HG02870 (cell line): ENCODE results near the gene TTC9B.
"Not testable (repeated sequence)": the region's sequence is repeated elsewhere in the genome, so short reads cannot be mapped to it uniquely, and the experiment has no call there.

ENCODE experiments used
- ATAC-seq: cut with Tn5 transposase; IDR thresholded peaks from one replicate; pipeline ENCODE4 v1.9.1; 2021; ENCODE audit warnings: mild to moderate bottlenecking, moderate library complexity; ENCODE audit not compliant: unreplicated experiment

Gene TTC9B

GRCh38 chr19:40233811-40234389 lies 15.7 kb upstream of the TTC9B start:
- no peak for ATAC-seq

DNA sequence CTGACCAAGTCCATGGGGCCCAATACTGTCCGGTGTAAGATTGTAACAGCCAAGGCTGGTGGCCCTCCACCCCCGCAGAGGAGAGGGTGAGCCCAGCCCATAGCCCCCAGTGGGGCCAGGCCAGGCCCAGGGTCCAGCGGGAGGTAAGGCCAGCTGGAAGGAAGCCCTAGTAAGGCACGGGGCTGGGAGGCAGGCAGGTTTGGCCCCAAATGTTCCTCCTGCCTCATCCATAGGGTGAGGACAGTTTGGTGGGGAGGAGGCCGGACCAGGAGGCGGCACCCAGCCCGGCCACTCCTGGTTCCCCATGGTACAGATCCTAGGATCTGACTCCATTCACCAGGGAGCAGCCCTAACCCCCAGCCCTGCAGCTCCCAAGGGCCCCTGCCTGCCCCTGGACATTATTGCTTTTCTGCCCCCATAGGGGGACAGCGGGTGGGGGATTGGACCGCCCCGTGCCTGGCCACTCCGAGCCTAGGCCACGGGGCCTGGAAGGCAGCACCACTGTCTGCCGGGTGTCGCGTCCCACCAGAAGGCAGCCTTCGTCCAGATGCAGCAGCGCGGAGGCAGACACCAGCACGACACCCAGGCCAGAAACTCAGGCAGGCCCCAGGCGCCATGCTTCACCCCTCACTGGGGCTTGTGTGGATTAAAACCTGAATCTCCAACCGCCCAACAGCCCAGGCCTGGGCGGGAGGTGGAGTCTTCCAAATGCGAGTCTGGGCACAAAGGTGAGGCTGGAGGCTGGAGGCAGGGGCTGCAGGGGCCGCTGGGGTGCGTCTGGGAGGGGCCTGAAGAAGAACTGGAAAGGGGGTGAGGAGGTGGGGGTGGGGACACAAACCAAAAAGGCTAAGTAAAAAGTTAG lies 15.0 kb upstream of the TTC9B start:
- ATAC-seq, result no peak

DNA sequence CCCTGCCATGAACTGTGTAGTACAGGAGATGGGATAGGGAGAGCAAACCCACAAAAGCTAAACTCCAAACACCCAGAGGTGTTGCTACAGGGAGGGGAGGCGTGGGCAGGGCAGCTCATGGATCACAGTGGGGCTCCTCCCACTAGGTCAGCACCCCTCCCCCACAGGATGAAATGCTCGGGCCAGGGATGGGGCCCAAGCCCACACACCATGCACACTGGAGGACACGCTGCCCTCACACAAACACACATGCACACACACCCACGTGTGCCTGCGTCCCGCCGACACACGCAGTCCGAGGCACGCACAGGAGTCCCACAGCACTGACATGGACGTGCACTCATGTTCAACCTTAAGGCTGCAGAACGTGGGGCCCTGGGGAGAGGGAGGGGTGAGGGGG lies 14.3 kb upstream of the TTC9B start:
- ATAC-seq, result no peak

- no peak for ATAC-seq
Measured at GRCh38 chr19:40231544-40232424, 13.6 kb upstream of the TTC9B start.

DNA sequence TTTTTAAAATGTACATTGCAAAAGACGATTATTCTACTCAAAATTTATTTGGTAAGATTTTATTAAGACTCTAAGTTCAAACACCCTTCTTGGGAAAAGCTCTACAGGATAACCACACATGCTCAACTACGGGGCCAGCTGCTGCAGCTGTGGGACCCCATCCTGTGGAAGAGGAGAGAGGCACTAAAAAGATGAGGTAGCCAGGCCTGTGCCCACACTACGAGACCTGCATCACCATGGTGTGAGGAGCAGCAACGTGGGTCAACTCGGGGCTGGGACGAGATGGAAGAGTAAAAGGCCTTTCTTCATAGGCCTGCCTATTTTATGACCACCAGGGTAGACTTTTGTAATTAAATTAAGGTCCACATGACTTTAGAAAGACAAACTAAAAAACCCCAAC lies 12.9 kb upstream of the TTC9B start:
- ATAC-seq, result no peak

DNA sequence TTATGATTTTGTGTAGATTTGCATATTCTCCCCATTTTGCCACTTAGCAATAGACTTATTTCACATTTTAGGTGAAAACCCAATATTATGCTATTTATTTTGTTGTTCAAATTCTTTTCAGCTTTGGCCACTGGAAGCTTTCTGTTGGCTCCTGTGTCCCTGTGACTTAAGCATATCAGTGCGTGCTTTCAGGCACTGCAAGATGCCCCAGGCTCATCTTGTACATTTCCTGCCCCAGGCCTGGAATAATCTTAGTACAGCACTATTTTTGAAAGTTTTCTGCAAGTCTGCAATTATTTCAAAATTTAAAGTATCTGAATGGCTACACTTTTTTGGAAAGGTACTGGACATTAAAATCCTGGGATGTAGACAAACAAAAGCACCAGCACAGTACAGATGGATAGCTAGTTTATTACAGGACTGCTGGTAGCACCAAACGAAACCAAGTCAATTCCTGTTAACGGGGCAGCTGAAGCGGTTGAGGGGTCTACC lies 11.8 kb upstream of the TTC9B start:
- ATAC-seq, result no peak

DNA sequence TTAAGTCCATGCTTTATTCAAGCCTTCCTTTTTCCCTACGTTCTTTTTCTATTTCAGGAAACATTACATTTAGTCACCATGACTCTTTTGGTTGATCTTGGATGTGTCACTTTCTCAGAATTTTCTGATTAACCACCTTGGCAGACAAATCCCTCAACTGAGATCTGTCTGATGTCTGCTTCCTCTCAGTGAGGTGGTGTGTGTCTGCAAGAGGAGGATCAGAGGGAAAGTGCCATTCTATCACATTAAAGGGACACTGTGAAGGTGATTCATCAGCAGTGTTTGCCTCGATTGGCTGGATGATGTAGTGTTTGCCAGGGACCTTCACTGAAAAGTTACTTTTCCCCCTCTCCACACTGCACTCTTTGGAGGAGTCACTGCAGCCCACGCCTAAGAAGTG lies 11.3 kb upstream of the TTC9B start:
- ATAC-seq, result no peak

DNA sequence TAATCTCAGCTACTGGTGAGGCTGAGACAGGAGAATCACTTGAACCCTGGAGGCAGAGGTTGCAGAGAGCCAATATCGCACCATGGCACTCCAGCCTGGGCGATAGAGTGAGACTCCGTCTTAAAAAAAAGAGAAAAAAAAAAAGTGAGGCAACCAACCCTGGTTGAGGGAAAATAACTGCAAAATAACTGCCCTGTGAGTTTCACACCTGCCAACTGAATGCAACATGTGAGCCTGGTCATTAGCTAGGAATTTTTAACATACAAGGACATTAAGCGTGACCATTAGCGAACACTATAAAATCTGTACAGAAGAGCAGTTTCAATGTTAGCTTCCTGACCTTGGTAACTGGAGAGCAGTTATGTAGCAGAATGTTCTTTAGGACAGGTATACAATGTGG lies 10.7 kb upstream of the TTC9B start:
- no peak for ATAC-seq

GRCh38 chr19:40228346-40228745 lies 10.2 kb upstream of the TTC9B start:
- ATAC-seq, result no peak

- ATAC-seq, result no peak
Measured at GRCh38 chr19:40225440-40226305, 7.5 kb upstream of the TTC9B start.

DNA sequence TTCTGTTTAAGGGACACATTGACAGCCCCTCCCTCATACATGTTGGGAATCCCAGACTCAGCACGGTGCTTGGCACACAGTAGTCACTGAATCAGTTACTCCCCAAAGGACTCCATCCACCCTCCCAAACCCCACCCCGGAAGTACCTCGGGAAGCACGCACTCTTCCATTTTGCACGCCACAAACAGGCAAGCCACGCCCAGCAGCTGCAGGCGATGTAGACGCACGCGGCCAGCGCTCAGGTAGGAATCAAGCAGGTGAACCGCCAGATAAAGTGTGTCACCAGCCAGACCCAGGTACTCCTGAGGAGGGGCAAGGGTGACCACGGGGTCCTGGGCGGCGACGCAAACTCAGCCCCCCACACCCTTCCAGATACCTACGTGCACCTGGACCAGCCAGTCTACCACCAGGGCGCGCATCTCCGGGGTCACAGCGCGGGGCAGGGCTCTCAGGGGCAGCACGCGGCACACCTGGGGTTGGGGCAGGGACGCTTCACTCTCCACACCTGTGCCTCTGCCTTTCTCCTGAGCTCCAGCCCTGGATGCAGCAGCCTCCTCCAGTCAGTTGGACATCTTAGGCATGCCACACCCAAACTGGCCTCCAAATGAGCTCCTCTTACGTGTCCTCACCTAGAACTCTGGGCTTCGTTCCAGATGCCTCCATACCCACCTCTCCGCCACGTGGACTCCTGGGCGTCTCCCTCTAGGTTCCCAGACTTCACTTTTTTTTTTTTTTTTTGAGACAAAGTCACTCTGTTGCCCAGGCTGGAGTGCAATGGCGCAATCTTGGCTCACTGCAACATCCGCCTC lies 6.4 kb upstream of the TTC9B start:
- ATAC-seq, result no peak

DNA sequence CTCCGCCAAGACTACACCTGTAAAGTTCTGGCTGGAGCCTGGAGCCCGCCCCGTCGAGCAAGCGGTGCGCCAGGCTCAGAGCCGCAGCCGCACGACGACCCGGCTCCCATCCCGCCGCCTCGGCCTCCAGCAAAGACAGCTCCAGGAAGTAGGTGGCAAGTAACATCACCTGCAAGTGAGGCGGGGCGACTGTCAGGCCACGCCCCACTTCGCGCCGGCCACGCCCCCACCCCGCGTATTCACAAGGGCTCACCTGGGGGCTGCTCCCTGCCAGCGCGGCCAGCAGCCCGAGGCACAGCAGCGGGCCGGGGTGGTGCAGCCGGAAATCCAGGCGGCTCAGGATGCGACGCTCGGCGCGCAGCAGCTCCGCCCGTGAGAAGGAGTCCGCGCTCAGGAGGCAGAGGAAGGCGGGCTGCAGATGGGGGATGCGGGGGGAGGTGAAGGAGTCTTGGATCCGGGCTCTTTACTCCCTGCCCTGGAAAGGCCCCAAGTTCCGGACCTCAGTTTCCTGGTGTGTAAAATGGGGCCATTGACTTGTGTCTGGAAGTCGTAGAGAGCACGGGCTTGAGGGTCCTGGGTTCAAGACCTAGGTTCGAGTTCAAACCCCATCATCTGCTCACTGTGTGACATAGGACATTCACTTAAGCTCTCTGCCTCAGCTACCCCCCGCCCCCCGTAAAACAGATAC lies 5.1 kb upstream of the TTC9B start:
- ATAC-seq, result no peak

GRCh38 chr19:40221858-40222619 lies 3.9 kb upstream of the TTC9B start:
- ATAC-seq, result peak; percentile 58

- ATAC-seq, result no peak
Measured at GRCh38 chr19:40220674-40221073, 2.5 kb upstream of the TTC9B start.

DNA sequence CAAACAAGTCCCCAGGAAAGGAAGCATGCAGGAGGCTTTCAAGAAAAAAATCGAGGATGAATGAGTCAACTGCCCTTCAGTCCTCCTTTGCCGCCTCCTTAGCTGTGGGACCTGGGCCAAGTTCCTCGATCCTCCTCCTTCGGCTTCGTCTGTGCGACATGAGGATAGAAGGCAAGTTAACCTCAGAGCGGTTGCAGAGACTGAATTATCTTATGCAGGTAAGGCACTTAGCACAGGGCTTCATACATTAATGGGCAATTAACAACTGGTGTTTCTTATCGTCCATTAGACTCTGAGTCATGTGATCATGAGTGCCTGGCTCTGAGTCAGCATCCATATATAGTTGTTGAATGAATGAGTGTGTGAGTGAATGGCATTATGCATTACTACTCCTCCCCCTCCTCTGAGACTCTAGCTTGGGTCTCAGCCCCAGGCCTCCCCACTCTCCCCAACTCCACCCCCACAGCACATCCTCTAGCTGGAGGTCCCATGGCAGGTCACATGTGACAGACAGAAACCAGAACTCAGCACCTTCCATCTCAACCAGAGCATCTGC lies 1.6 kb upstream of the TTC9B start:
- ATAC-seq, result no peak

DNA sequence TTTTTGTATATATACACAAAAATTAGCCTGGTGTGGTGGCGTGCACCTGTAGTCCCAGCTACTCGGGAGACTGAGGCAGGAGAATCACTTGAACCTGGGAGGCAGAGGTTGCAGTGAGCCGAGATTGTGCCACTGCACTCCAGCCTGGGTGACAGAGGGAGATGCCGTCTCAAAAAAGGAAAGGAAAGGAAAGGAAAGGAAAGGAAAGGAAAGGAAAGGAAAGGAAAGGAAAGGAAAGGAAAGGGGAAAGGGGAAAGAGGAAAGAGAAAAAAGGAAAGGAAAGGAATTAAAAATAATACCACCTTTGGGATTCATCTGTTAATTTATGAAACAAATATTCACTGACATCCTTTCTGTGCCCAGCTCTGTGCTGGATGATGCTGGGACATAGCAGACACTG lies 845 bp upstream of the TTC9B start:
- ATAC-seq, result not testable (repeated sequence)

DNA sequence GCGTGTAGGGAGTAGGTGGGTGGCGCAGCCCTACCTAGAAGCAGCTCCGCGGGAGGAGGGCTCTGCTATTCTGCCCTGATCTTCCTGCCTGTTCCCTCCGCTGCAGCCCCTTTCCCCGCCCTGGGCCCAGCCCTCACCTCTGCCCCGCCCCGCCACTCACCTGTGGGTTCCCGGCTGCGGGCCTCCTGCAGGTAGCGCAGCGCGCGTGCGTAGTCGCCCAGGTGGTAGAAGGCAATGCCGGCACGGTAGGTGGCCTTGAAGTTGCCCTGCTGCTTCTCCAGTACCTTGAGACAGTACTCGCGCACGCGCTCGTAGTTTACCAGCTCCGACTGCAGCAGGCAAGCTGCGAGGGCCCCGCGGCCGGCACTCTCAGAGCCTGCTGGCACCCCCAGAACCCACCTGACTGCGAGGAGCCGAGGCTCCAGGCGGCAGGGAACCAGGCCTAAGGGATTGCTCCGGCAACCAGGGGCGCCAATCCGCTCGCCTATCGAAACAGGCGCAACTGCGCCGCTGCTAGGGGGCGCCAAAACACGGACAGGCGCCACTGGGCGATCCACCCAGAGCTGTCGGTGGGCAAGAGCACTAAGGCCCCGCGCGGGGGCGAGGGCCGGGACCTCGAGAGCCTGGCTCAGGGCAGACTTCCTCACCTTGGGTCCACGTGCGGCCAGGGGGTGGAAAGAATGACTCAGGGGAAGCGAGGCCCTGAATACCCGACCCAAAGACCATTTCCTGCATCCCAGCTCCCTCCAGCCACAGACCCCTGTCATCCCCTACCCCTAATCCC lies 965 bp downstream of the TTC9B start:
- no peak for ATAC-seq

GRCh38 chr19:40216777-40217026 lies 1.5 kb downstream of the TTC9B start:
- no peak for ATAC-seq
